Measurements from ENCODE around the gene TICAM1.
"Not testable (repeated sequence)": the region's sequence is repeated elsewhere in the genome, so short reads cannot be mapped to it uniquely, and the experiment has no call there.

TICAM1 gene

DNA sequence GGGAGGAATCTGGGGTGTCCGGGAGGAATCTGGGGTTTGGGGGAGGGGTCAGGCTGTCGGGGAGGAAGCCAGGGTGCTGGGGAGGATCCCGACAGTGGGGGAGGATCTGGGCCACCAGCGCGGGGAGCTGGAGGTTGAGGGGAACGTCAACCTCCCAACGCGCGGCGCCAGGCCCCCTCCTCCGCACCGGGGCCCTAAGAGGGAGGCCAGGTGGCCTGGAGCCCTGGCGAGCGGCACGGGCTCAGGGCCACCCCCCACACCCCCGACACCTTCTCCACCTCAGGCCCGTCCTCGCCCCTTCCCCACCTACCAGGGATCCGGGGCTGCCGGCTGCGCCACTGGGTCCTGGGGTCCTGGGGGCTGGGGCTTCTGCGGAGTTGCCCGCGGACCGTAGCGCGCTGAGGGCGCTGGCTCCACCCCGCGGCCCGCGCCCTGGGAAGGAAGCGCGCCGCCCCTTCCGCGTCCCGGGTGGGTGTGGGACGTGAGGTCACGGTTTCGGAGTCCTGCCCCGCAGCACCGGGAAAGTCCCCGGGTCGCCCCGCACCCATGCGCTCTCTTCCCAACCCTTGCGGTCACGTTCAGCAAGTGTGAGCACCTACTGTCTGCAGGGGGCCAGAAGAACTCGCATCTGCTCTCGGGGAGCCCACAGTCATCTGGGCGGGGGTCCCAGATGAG lies at the start of gene TICAM1:
Gene TICAM1, minus strand, starts transcription at position 409 of the 675 bp plus-strand sequence. CDS start 13,335 bp downstream, outside the sequence.
- peak; percentile 72 for DNase-seq (ENCODE audit: low read depth)

DNA sequence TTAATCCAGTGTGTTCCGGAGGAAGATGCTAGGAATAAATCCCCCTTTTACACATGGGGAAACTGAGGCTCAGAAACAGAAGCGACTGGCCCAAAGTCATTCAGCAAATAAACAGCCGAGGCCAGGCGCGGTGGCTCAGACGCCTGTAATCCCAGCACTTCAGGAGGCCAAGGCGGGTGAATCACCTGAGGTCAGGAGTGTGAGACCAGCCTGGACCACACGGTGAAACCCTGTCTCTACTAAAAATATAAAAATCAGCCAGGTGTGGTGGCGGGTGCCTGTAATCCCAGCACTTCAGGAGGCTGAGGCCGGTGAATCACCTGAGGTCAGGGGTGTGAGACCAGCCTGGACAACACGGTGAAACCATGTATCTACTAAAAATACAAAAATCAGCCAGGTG lies 47.5 kb upstream of the TICAM1 start:
- DNase-seq (ENCODE audit: low read depth) = no peak

DNA sequence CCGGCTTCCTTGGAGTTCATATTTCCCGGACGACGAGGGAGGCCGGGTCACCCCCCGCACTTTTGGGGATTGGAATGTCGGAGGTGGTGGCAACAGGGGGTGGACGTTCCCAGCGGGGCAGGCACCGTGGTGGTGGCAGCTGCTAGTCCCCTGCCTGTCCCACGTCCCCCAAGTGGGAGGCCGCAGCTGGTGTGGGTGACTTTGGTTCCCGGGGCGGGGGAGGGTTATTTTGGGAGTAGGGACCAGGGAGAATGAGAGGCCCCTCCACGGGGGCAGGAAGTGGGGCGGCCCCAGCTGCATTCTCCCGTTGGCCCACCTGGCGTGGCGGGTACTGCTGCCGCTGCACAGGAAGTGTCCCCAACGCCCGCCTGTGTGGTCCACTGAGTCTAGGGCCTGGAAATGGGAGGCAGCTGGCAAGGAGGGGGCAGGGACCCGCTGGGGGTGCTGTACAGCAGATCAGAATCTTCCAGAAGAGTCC lies 47.0 kb upstream of the TICAM1 start:
- DNase-seq (ENCODE audit: low read depth) = no peak

DNA sequence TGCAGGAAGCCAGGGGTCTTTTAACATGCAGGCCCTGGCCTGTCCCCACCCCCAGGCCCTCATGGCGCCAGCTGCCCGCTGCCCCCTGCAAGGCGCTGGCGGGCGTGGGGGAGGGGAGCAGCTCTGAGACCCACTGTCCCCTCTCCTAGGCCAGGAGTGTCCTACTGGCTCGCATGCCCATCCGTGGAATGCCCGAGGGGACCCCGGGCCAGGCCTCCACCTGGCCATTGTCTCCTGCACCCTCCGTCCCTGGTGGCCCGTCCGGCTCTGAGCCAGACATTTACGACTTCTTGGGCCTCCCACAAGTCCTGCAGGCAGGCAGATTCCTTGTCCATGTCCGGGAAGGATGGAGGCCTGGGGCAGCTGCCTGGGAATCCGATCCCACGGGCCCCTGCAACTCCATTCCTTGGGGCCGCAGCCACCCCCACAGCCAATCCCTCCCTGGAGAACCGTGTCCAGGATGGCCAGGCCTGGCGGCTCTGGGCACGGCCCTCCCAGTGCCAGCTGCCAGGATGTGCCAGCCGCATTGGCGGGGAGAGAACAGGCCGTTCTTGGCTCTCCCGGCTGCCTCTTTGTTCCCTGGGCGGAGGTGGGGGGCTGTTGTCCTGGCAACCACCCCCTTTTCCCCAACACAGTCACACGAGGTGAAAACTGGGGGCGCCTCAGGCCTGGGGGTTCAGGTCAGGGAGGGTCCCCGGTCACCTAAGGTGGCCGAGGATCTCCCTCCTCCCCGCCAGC lies 46.4 kb upstream of the TICAM1 start:
- DNase-seq (ENCODE audit: low read depth) = no peak

DNA sequence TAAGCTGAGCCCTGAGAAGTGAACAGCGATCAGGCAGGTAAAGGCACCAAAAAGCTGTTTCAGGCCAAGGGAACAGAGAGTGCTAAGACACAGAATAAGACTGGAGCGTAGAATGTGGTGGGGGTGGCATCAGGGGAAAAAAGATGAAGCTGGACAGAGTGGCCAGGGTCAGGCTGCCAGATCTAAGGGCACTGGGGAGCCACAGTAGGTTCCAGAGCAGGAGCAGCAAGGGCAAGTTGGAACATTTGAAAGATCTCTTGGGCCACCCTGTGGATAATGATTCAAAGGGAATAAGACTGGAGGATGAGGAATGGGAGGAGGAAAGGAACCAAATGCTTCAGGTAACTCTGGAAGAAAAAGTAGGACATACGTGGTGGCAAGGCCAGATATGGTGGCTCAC lies 42.4 kb upstream of the TICAM1 start:
- DNase-seq (ENCODE audit: low read depth) = no peak

DNA sequence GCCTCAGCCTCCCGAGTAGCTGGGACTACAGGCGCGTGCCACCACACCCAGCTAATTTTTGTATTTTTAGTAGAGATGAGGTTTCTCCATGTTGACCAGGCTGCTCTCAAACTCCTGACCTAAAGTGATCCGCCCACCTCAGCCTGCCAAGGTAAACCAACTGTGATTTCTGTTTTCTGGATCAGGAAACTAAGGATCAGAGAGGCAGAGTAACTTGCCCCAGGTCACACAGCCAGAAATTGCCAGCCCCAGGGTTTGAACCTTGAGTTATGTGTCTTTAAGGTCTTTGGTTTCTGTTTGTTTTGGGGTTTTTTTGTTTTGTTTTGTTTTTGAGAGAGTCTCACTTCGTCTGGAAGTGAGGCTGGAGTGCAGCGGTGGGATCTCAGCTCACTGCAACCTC lies 40.2 kb upstream of the TICAM1 start:
- DNase-seq (ENCODE audit: low read depth) = no peak

DNA sequence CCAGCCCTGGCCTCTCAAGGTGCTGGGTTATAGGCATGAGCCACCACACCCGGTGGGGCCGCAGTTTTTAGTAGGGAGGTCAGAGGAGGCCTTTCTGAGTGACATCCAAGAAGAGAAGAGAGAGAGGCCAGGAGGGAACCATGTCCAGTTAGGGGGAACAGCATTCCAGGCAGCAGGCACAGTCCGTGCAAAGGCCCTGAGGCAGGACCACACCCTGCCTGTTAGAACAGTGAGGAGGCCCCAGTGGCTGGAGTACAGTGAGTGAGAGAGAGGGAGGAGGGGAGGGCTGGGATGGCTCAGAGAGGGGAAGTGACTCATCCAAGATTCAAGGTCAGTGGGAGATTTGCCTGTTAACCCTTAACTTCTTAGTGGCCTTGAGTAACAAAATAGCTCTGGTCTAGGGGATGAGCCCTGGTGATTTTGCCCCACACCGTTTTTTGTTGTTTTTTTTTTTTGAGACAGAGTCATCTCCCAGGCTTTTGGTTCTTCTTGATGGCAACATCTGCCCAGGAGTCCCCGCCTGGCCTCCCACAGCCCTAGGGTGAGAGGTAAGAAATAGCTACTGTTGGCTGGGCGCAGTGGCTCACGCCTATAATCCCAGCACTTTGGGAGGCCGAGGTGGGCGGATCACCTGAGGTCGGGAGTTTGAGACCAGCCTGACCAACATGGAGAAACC lies 38.7 kb upstream of the TICAM1 start:
- DNase-seq (ENCODE audit: low read depth) = no peak

DNA sequence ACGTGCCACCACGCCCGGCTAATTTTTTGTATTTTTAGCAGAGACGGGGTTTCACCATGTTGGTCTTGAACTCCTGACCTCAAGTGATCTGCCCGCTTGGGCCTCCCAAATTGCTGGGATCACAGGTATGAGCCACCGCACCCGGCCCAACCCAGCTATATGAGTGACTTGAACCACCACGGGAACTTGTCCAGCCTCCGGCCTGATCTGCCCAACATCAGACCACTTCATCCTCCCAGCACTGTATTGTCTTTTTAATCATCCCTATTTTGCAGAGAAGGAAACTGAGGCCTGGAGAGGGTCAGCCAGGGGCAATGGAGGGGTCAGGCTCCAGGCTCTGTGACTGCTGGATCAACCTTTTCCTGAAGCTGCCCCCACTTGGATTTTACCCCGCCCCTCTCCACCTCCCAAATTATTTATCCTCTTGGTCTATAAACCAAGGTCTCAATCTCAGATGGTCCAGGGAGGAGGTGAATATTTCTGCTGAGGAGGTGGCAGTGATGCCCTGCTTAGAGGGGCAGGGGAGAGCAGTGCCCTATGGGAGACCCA lies 36.8 kb upstream of the TICAM1 start:
- no peak for DNase-seq (ENCODE audit: low read depth)

DNA sequence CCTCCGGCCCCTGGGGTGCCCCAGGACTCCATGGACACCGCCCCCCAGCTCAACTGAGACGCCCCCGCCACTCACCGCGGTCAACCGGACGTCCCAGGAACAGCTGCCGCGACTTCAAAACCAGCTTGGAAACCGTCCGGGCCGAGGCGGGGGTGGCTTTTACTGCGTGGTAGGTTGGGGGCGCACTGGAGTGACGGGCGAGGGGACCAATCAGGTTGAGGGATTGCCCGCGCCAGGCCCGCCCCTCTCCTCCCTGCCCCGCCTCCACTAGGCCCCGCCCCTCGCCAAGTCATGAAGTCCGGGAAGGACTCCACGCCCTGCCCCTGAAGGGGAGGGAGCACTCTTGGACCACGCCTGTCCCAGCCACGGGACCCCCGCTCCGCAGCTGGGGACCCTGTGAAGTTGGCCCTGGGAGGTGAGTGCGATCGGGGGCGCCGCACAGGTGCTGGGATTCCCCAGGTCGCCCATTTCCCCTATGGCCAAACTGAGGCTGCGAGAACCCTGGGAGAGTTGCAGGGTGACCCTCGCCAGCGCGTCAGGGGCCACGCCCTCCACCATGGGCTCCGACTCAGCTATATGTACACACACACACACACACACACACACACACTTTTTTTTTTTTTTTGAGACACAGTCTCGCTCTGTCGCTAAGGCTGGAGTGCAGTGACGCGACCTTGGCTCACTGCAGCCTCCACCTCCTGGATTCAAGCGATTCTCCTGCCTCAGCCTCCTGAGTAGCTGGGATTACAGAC lies 36.2 kb upstream of the TICAM1 start, which contains the start of gene PLIN3:
Gene PLIN3, minus strand, starts transcription at position 134 of the 752 bp plus-strand sequence. CDS start 6,273 bp downstream, outside the sequence.
- peak; percentile 84 for DNase-seq (ENCODE audit: low read depth)

DNA sequence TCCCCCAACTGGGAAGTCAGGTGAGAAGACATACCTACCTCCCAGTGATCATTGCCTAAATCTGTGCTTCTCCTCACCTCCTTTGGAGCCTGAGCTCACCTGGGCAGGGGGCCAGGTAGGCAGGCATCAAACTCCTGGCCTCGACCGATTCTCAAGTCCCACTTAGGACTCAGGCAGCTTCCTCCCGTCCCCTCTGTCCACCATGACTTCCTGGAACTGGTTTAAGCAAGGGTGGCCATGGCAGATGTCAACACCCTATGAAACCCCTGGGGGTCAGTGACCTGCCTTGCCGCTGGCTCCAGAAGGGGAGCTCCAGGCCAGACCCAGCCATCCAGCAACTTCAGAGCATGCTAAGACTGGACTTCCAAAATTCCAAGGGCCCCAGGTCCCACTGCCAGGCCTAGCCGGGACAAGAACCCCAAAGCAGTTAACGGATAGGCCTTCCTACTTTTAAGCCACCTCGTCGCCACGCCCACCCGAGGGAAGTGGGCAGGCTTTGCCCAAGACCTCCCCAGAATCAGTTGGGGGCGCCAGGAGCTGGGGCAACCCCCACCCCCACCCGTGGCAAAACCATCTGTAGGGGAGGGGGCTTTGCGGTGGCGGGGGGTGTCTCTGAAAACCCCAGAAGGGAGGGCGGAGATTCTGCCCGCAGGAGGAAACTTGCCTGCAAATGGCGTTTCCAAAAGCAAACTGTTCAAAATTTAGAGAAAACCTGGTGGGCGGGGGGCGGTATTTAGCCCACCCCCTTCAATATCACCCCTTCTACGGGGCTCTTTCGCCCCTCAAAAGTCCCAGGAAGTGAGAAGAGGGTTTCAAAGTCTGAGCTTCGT lies 35.3 kb upstream of the TICAM1 start:
- no peak for DNase-seq (ENCODE audit: low read depth)

DNA sequence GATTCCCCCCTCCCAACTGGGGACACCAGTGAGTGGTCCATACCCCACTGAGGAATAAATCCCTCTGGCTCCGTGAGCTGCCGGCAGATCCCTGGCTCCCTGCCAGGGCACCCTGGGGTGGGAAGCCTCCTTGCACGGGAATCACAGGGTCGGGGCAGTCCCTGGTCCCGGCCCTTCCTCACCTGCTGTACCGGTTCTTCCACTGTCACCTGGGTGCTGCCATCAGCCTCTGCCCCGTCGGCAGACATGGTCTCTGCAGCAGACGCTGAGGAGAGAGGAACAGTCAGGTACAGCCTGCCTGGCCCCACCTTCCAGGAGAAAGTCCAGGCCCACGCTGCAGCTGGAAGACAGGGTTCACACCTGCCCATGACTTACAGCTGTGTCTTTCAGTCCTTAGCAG lies 29.6 kb upstream of the TICAM1 start:
- DNase-seq (ENCODE audit: low read depth) = no peak

DNA sequence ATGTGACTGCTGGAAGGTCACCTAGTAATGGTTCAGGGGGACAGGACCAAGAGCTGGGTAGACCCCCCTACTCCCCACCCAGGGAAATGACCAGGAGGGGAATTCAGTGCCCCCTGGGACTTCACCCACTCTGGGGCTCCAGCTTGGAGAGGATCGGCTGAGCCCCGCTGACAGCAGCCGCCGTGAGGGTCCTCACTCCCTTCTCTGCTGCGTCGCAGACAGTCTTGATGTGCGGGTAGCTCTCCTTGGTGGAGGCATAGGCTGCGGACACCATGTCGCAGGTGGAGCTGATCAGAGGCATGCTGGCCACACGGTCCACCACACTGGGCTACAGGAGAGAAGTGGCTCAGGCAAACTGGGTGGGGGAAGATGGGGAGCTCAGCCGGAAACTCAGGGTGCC lies 28.2 kb upstream of the TICAM1 start:
- DNase-seq (ENCODE audit: low read depth) = no peak

DNA sequence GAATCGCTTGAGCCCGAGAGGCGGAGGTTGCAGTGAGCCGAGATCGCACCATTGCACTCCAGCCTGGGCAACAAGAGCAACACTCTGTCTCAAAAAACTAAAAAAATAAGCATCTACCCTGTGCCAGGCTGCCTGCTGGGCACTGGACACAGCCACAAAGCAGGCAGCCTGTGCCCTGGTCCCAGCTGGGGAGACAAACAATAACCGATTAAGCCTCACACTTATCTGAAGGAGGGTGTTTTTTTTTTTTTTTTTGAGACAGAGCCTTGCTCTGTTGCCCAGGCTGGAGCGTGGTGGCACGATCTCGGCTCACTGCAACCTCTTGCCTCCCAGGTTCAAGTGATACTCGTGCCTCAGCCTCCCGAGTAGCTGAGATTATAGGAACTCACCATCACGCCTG lies 25.0 kb upstream of the TICAM1 start:
- not testable (repeated sequence) for DNase-seq (ENCODE audit: low read depth)

DNA sequence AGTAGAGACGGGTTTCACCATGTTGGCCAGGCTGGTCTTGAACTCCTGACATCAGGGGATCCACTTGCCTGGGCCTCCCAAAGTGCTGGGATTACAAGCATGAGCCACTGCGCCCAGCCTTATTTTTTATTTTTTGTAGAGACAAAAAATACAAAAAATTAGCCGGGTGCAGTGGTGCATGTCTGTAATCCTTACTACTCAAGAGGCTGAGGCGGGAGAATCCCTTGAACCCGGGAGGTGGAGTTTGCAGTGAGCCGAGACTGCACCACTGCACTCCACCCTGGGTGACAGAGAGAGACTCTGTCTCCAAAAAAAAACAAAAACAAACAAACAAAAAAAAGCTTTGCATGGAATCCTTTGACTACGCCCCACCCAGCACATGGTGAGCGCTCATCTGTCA lies 22.0 kb upstream of the TICAM1 start:
- DNase-seq (ENCODE audit: low read depth) = not testable (repeated sequence)

DNA sequence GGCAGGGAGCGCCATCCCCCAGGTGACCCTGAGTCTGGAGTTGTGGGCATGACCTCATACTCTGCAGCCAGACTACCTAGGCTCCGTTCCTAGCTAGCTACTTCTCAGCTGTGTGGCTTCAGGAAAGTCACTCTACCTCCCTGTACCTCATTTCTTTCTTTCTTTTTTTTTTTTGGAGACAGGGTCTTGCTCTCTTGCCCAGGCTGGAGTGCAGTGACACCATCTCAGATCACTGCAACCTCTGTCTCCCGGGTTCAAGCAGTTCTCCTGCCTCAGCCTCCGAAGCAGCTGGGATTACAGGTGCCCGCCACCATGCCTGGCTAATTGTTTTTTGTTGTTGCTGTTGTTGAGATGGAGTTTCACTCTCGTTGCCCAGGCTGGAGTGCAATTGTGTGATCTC lies 21.0 kb upstream of the TICAM1 start:
- DNase-seq (ENCODE audit: low read depth) = no peak

DNA sequence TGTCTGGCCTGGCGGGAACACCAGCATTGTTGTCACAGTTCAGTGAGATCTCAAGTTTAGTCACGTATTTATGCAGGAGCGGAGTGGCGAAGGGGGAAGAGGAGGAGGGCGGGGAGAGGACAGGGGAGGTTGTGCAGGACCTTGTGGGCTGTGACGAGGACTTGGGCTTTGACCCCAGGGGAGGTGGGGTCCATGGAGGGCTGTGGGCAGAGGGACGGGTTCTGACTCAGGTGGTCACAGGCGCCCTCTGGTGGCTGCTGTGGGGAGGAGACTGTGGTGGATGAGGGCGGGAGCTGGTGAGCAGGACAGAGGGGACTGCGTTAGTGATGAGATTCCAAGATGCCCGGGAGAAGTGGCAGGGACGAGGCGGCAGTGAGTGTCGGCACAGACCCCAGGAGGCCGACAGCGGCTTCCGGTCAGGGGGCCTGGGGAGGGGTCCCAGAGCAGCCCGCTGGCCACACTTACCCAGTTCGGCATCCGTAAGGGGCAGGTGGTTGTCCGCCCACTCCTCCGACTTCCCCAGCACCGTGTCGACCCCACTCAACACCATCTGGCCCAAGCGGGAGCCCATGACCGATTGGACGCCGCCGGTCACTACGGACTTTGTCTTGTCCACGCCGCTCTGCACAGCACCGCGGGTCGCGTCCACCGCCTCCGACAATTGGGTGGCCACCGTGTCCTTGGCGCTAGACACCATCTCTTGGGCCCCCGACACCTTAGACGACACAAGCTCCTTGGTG lies 20.2 kb upstream of the TICAM1 start:
- peak; percentile 69 for DNase-seq (ENCODE audit: low read depth)

DNA sequence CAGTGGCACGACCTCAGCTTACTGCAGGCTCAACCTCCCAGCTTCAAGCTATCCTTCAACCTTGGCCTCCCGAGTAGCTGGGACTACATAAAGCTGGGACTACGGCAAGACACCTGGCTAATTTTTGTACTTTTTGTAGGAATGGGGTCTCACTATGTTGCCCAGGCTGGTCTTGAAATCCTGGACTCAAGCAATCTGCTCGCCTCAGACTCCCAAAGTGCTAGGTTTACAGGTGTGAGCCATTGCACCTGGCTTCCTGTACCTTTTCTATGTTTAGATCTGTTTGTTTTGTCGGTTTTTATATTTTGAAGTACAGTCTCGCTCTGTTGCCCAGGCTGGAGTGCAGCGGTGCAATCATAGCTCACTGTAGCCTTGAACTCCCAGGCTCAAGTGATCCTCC lies 17.5 kb upstream of the TICAM1 start:
- DNase-seq (ENCODE audit: low read depth) = no peak

DNA sequence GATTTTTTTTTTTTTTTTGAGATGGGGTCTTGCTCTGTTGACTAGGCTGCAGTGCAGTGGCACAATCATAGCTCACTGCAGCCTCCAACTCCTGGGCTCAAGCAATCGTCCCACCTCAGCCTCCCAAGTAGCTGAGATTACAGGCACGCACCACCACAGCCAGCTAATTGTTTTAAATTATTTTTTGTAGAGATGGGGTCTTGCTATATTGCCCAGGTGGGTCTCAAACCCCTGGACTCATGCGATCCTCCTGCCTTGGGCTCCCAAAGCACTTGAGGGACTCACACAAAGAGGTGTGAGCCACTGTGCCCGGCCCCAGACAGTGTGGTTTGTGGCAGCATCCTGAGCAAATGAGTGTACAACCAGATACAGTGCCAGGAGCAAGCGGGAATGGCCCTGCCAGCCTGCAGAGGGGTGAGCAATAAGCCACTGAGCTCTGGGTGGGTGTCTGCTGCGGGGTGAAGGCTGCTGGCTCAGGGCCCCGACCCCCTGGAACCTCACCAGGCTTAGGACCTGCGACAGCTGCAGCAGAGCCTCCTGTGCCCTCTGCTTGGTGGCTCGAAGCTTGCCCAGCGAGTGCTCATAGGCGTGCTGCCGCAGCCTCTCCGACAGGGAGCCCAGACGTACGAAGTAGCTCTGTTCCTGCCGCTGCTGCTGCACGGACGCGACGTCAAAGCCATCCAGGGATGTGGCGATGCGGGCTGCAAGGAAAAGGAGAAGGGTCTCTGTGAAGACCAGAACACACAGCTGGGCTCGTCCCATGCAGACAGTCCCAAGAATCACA lies 15.9 kb upstream of the TICAM1 start:
- no peak for DNase-seq (ENCODE audit: low read depth)

DNA sequence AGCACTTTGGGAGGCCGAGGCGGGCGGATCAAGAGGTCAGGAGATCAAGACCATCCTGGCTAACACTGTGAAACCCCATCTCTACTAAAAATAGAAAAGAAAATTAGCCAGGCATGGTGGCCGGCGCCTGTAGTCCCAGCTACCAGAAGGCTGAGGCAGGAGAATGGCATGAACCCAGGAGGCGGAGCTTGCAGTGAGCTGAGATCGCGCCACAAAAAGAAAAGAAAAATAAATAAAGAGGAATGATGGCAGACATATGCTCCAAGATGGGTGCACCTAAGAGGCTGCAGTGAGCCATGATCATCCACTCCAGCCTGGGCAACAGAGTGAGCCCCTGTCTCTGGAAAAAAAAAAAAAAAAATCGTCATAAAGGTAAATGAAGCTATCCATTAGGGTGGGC lies 14.5 kb upstream of the TICAM1 start:
- DNase-seq (ENCODE audit: low read depth) = not testable (repeated sequence)
